ENCODE measurements around the gene PRKN. TPM values are rescaled to one million over a fixed set of nuclear protein-coding genes. Genes with fewer than 3 reads are reported as not detected.

PRKN gene
- total RNA-seq, 1 donor from 2014 or later = 1.3 TPM

DNA sequence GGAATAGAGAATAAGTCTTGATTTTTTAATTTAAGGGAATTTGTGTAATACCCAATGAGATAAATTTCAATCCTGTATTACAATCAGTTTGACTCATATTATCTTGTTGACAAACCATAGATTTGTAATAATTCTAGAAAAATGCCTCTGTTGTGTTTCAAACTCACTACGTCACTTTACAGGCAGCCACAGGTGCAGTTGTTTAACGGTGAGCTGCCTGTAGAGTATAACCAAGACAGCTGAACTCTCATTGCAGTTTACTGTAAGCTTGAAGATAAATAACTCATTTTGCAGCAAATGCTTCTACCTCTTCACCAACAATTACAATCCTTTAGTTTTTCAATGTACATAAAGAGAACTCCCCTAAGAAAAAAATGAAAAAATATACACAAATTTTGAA lies 114.3 kb downstream of the PRKN start:
- Histone ChIP-seq H3K27ac (ENCODE audit: low read depth, low read length) (no peak overlapping the region), H3K4me1 (ENCODE audit: insufficient read depth, low read length) (no peaks in the 10 kb centered on the region), H3K36me3 (ENCODE audit: insufficient read depth, low read length) (no peaks in the 10 kb centered on the region), H3K4me3 (ENCODE audit: insufficient read depth, low read depth, low read length) (no peak overlapping the region), H3K79me2 (ENCODE audit: insufficient read depth, low read length) (no peaks in the 10 kb centered on the region), H3K4me2 (ENCODE audit: low read length) (no peak overlapping the region), H3K9ac (ENCODE audit: low read length) (no peak overlapping the region), H3K9me3 (ENCODE audit: insufficient read depth, low read depth, low read length) (no peaks in the 10 kb centered on the region), H4K20me1 (ENCODE audit: insufficient read depth, low read length) (no peaks in the 10 kb centered on the region), H2AFZ (ENCODE audit: low read depth, low read length) (no peak overlapping the region), H3K27me3 (ENCODE audit: insufficient read depth, low read length) (no peaks in the 10 kb centered on the region)
- H3K4me3 Mint-ChIP-seq (ENCODE audit: unreplicated experiment) = no peak overlapping the region
- H3K36me3 Mint-ChIP-seq (ENCODE audit: low read depth, unreplicated experiment) = no peaks in the 10 kb centered on the region
- H3K27ac Mint-ChIP-seq (ENCODE audit: unreplicated experiment) = no peak overlapping the region
- no peaks in the 10 kb centered on the region for H3K4me1 Mint-ChIP-seq (ENCODE audit: low read depth, unreplicated experiment)
- TF ChIP-seq, protein P1, sequence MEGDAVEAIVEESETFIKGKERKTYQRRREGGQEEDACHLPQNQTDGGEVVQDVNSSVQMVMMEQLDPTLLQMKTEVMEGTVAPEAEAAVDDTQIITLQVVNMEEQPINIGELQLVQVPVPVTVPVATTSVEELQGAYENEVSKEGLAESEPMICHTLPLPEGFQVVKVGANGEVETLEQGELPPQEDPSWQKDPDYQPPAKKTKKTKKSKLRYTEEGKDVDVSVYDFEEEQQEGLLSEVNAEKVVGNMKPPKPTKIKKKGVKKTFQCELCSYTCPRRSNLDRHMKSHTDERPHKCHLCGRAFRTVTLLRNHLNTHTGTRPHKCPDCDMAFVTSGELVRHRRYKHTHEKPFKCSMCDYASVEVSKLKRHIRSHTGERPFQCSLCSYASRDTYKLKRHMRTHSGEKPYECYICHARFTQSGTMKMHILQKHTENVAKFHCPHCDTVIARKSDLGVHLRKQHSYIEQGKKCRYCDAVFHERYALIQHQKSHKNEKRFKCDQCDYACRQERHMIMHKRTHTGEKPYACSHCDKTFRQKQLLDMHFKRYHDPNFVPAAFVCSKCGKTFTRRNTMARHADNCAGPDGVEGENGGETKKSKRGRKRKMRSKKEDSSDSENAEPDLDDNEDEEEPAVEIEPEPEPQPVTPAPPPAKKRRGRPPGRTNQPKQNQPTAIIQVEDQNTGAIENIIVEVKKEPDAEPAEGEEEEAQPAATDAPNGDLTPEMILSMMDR (IDR thresholded peaks at IDR 0.05; ENCODE audit: insufficient read depth, low read depth, low read length) = no peak
- no peak for TF ChIP-seq EZH2 (IDR thresholded peaks at IDR 0.05; ENCODE audit: insufficient read depth, low read length)
- H3K9me3 Mint-ChIP-seq (ENCODE audit: unreplicated experiment) = no peaks in the 10 kb centered on the region
- no peaks in the 10 kb centered on the region for H3K27me3 Mint-ChIP-seq (ENCODE audit: low read depth, unreplicated experiment)
- FAIRE-seq (no peak), DNase-seq (ENCODE audit: low read depth) (no peak)

- no peaks in the 10 kb centered on the region for H3K27me3 Mint-ChIP-seq (ENCODE audit: low read depth, unreplicated experiment)
- Histone ChIP-seq H3K36me3 (ENCODE audit: insufficient read depth, low read length) (no peaks in the 10 kb centered on the region), H4K20me1 (ENCODE audit: insufficient read depth, low read length) (no peaks in the 10 kb centered on the region), H3K4me1 (ENCODE audit: insufficient read depth, low read length) (no peaks in the 10 kb centered on the region), H2AFZ (ENCODE audit: low read depth, low read length) (no peak overlapping the region), H3K27me3 (ENCODE audit: insufficient read depth, low read length) (no peaks in the 10 kb centered on the region), H3K4me2 (ENCODE audit: low read length) (no peak overlapping the region), H3K9ac (ENCODE audit: low read length) (no peak overlapping the region), H3K27ac (ENCODE audit: low read depth, low read length) (no peak overlapping the region), H3K4me3 (ENCODE audit: insufficient read depth, low read depth, low read length) (no peak overlapping the region), H3K79me2 (ENCODE audit: insufficient read depth, low read length) (no peaks in the 10 kb centered on the region), H3K9me3 (ENCODE audit: insufficient read depth, low read depth, low read length) (no peaks in the 10 kb centered on the region)
- no peak overlapping the region for H3K4me3 Mint-ChIP-seq (ENCODE audit: unreplicated experiment)
- no peaks in the 10 kb centered on the region for H3K4me1 Mint-ChIP-seq (ENCODE audit: low read depth, unreplicated experiment)
- TF ChIP-seq EZH2 (IDR thresholded peaks at IDR 0.05; ENCODE audit: insufficient read depth, low read length) = no peak
- TF ChIP-seq, protein P1 (IDR thresholded peaks at IDR 0.05; ENCODE audit: insufficient read depth, low read depth, low read length) = no peak
- no peak for DNase-seq (ENCODE audit: low read depth)
- no peak for FAIRE-seq
- no peaks in the 10 kb centered on the region for H3K36me3 Mint-ChIP-seq (ENCODE audit: low read depth, unreplicated experiment)
- no peak overlapping the region for H3K27ac Mint-ChIP-seq (ENCODE audit: unreplicated experiment)
- no peaks in the 10 kb centered on the region for H3K9me3 Mint-ChIP-seq (ENCODE audit: unreplicated experiment)
Observed at GRCh38 chr6:162612613-162613012, 115.0 kb downstream of the PRKN start.

GRCh38 chr6:162610351-162610750 lies 117.2 kb downstream of the PRKN start:
- H3K36me3 ChIP-seq (ENCODE audit: insufficient read depth, low read length) = no peaks in the 10 kb centered on the region
- H3K27ac Mint-ChIP-seq (ENCODE audit: unreplicated experiment) = no peak overlapping the region
- TF ChIP-seq, protein P1 (IDR thresholded peaks at IDR 0.05; ENCODE audit: insufficient read depth, low read depth, low read length) = no peak
- no peak for TF ChIP-seq EZH2 (IDR thresholded peaks at IDR 0.05; ENCODE audit: insufficient read depth, low read length)
- no peak overlapping the region for H3K4me3 Mint-ChIP-seq (ENCODE audit: unreplicated experiment)
- H3K4me1 Mint-ChIP-seq (ENCODE audit: low read depth, unreplicated experiment) = no peaks in the 10 kb centered on the region
- H4K20me1 ChIP-seq (ENCODE audit: insufficient read depth, low read length) = no peaks in the 10 kb centered on the region
- no peak for DNase-seq (ENCODE audit: low read depth)
- no peaks in the 10 kb centered on the region for H3K79me2 ChIP-seq (ENCODE audit: insufficient read depth, low read length)
- H3K36me3 Mint-ChIP-seq (ENCODE audit: low read depth, unreplicated experiment) = no peaks in the 10 kb centered on the region
- H3K4me2 ChIP-seq (ENCODE audit: low read length) = no peak overlapping the region
- no peaks in the 10 kb centered on the region for H3K27me3 ChIP-seq (ENCODE audit: insufficient read depth, low read length)
- H3K27ac ChIP-seq (ENCODE audit: low read depth, low read length) = no peak overlapping the region
- H3K9ac ChIP-seq (ENCODE audit: low read length) = no peak overlapping the region
- H3K9me3 ChIP-seq (ENCODE audit: insufficient read depth, low read depth, low read length) = no peaks in the 10 kb centered on the region
- FAIRE-seq = no peak
- no peak overlapping the region for H2AFZ ChIP-seq (ENCODE audit: low read depth, low read length)
- no peak overlapping the region for H3K4me3 ChIP-seq (ENCODE audit: insufficient read depth, low read depth, low read length)
- H3K4me1 ChIP-seq (ENCODE audit: insufficient read depth, low read length) = no peaks in the 10 kb centered on the region
- no peaks in the 10 kb centered on the region for H3K27me3 Mint-ChIP-seq (ENCODE audit: low read depth, unreplicated experiment)
- no peaks in the 10 kb centered on the region for H3K9me3 Mint-ChIP-seq (ENCODE audit: unreplicated experiment)
